GM18502 (cell line): ENCODE results near the gene GHRH.

ENCODE experiments used
- ATAC-seq: cut with Tn5 transposase; IDR thresholded peaks from one replicate; pipeline ENCODE4 v1.9.1; 2021; ENCODE audit warnings: mild to moderate bottlenecking; ENCODE audit not compliant: unreplicated experiment, poor library complexity

Gene GHRH

GRCh38 chr20:37243076-37243936 lies 18.3 kb downstream of the GHRH start:
- ATAC-seq = no peak

- no peak for ATAC-seq
Measured at GRCh38 chr20:37242503-37242902, 19.1 kb downstream of the GHRH start.

GRCh38 chr20:37240337-37241067 lies 21.1 kb downstream of the GHRH start:
- ATAC-seq = no peak

GRCh38 chr20:37238935-37239451 lies 22.6 kb downstream of the GHRH start:
- ATAC-seq = no peak

GRCh38 chr20:37238426-37238825 lies 23.2 kb downstream of the GHRH start:
- no peak for ATAC-seq

DNA sequence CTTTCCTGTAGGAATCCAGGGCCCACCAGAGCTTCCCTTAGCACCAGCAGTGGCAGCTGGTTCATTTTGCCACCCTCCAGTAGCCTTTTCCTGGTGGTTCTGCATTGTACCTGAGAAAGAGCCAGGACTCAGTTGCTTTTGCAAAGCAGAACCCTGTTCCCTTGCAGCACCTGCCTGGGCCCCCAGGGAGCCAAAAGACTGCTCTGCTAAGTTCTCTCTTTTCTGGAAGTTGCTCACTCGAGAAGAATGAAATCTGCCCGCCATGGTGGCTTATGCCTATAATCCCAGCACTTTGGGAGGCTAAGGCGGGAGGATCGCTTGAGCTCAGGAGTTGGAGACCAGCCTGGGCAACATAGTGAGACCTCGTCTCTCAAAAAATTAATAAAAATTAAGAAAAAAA lies 24.0 kb downstream of the GHRH start:
- ATAC-seq = no peak

GRCh38 chr20:37236462-37236861 lies 25.2 kb downstream of the GHRH start:
- ATAC-seq = no peak

DNA sequence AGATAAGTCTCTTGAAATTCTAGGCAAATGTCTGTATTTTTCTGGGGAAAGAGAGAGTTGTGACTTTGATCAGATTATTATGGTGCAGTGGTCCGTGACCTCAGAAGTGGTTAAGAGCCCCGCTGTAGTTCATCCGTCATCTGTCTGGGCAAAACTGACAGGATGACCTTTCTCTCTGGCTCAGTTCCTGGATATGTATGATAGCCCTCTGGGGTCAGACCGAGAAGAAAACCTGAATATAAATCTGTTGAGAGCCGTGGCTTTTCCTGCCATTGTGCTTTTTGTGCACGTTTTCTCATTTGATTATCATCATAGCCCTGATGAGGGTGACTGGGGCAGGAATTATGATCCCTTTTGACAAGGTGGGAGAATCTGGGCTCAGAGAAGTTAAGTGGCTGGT lies 26.5 kb downstream of the GHRH start:
- ATAC-seq = no peak

- no peak for ATAC-seq
Measured at GRCh38 chr20:37234254-37234581, 27.4 kb downstream of the GHRH start.

GRCh38 chr20:37233548-37234253 lies 27.9 kb downstream of the GHRH start:
- ATAC-seq = no peak

DNA sequence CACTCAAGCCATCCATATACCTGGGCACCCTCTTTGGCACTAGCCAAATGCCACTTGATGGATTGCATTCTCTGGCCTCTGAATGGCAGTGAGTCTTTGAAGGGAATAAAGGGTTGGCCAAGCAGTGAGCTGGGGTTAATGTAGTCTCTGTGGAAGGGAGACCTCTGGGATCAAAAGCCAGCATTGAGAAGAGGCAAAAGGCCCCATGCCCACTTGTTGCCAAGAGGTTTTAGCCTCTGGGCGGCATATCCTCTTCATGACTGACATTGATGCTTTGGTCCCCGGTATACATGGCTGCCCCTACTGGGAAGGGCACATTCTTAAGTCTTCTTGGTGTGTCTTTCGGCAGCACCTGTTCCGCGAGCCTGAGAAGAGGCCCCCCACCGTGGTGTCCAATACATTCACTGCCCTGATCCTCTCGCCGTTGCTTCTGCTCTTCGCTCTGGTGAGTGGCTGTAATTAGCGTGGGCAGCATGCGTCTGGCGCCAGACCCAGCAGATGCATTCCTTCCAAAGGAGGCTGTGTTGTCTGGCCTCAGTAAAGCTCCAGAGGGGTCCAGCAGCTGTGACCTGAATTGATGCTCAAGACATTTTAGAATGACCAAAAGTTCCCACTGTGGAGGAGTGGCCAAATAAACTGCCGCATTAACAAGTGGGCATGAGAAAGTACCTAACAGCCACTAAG lies 29.5 kb downstream of the GHRH start:
- no peak for ATAC-seq

DNA sequence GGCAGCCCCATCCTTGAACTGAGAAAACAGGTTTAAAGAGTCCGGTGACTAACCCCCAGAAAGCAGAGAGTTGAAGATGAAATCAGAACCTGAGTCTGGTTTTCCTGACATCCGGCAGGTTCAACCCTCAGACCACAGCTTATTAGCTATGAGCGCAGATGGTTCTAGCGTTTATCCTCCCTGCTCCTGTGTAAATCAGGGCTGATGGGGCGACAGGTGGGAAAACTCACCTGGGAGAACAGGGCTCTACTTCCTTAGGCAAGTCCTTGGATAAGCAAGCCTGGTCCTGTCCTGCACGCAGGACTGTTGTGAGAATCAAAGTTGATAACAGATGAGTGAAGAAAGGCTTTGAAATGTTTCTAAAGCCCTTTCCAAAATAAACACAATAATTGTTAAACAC lies 31.4 kb downstream of the GHRH start:
- ATAC-seq = no peak

DNA sequence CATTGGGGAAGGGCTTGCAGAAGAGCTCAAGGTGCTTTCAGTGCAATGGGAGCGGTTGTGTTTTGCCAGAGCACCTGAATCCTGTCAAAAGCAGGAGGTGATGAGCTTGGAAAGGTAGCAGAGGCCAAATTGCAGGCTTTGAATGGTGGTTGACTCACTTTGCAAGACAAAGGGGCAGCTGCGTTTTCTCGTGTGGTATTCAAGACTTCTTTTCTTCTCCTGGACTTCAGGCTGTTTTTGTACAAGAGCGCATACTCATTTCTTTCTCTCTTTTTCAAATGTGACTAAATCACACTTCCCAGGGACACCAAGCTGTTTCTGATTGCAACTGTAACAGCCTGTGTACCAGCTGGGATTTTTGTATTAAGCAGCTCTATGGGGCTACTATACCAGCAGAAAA lies 32.3 kb downstream of the GHRH start:
- ATAC-seq = no peak

GRCh38 chr20:37228656-37229055 lies 33.0 kb downstream of the GHRH start:
- ATAC-seq = no peak

DNA sequence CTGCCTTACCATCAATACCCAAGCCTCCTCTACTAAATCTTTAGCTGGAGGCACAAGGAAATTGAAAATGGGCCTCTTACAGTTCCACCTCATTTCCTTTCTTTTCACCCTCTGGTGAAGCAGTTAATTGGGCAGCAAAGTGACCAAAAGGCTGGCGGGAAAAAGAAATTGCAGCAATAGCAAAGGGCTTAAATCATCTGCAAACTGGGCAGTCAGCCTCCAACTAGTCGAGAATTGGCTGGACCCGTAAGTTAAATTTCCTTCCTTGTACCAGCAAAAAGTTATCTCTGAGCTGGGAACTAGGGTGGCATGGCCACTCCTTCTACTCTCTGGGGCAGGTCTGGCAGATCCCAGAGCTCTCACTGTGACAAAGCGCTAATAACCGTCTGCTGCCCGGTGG lies 33.5 kb downstream of the GHRH start:
- no peak for ATAC-seq

GRCh38 chr20:37226889-37227288 lies 34.7 kb downstream of the GHRH start:
- ATAC-seq = no peak

- no peak for ATAC-seq
Measured at GRCh38 chr20:37225146-37225545, 36.5 kb downstream of the GHRH start.

DNA sequence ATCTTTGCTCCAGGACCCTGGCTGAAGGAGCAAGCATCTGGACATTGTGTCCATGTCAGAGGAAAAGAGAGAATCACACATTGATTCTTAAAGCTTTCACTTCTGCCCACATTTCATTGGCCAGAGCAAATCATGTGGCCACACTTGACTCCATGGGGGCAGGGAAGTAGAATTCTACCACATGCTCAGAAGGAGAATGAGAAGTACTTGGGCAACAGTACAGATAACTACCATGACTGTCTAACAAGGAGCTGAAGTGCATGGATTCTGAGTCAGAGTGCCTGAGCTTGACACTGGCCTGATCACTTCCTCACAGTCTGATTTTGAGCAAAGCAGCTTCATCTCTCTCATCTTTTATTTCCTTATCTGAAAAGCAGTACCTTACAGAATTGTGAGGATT lies 38.6 kb downstream of the GHRH start:
- no peak for ATAC-seq

DNA sequence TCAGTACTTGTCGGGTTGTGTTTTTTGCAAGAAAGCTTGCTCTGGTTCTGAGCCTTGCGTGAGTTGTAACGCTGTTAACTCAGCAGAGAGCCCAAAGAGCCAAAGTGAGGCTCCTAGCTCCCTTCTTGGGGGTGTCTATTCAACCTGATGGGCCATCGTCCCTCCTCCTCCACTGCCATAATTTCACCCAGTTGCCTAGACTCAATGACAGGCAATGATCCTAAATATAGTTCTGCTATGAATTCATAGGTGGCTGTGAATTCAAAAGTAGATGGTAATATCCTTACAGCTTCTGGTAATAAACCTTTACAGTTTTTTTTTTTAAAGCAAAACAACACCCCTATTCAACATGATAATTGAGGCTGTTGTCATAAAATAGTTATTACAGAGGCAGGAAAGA lies 39.5 kb downstream of the GHRH start:
- ATAC-seq = no peak

- no peak for ATAC-seq
Measured at GRCh38 chr20:37220731-37221130, 40.9 kb downstream of the GHRH start.
